Activated naive CD4-positive, alpha-beta T cell treated with anti-CD3 and anti-CD28 coated beads, Interleukin-2, amount 50 U/mL, for 16 hours (primary cell): ENCODE measurements around the gene TMEM117.

Source experiments
- DNase-seq: peaks from one replicate; pipeline ENCODE4 v3.0.0-alpha.2; 2020

The TMEM117 gene

GRCh38 chr12:43887397-43887796 lies 51.5 kb downstream of the TMEM117 start:
- DNase-seq, result no peak

- no peak for DNase-seq
These were observed 56.1 kb downstream of the TMEM117 start for GRCh38 chr12:43891856-43892574.

GRCh38 chr12:43893670-43894069 lies 57.8 kb downstream of the TMEM117 start:
- no peak for DNase-seq

- DNase-seq, result no peak
These were observed 59.8 kb downstream of the TMEM117 start for GRCh38 chr12:43895580-43896206.

GRCh38 chr12:43896496-43896895 lies 60.6 kb downstream of the TMEM117 start:
- no peak for DNase-seq

GRCh38 chr12:43898474-43898873 lies 62.6 kb downstream of the TMEM117 start:
- DNase-seq, result no peak

- DNase-seq, result no peak
These were observed 63.7 kb downstream of the TMEM117 start for GRCh38 chr12:43899574-43899973.

- no peak for DNase-seq
These were observed 67.8 kb downstream of the TMEM117 start for GRCh38 chr12:43903686-43904085.

- DNase-seq, result no peak
These were observed 77.0 kb downstream of the TMEM117 start for GRCh38 chr12:43912859-43913258.

- DNase-seq, result no peak
These were observed 78.5 kb downstream of the TMEM117 start for GRCh38 chr12:43914391-43914790.

GRCh38 chr12:43914923-43915468 lies 79.1 kb downstream of the TMEM117 start:
- no peak for DNase-seq

- no peak for DNase-seq
These were observed 82.0 kb downstream of the TMEM117 start for GRCh38 chr12:43917896-43918295.

- DNase-seq, result no peak
These were observed 85.9 kb downstream of the TMEM117 start for GRCh38 chr12:43921666-43922337.

- DNase-seq, result no peak
These were observed 94.2 kb downstream of the TMEM117 start for GRCh38 chr12:43930032-43930431.

GRCh38 chr12:43931187-43931586 lies 95.3 kb downstream of the TMEM117 start:
- DNase-seq, result no peak

- no peak for DNase-seq
These were observed 99.7 kb downstream of the TMEM117 start for GRCh38 chr12:43935581-43935980.

- no peak for DNase-seq
These were observed 102.1 kb downstream of the TMEM117 start for GRCh38 chr12:43937947-43938346.

GRCh38 chr12:43942379-43942778 lies 106.5 kb downstream of the TMEM117 start:
- DNase-seq, result no peak

GRCh38 chr12:43945983-43946382 lies 110.1 kb downstream of the TMEM117 start:
- no peak for DNase-seq

GRCh38 chr12:43951286-43951685 lies 115.4 kb downstream of the TMEM117 start:
- DNase-seq, result no peak

GRCh38 chr12:43957732-43958372 lies 122.0 kb downstream of the TMEM117 start:
- DNase-seq, result no peak

- no peak for DNase-seq
These were observed 128.2 kb downstream of the TMEM117 start for GRCh38 chr12:43964033-43964432.

- DNase-seq, result no peak
These were observed 129.1 kb downstream of the TMEM117 start for GRCh38 chr12:43964961-43965360.
